HepG2 (cell line): Measurements from ENCODE around the gene SEBOX. TPM values are rescaled to one million over a fixed set of nuclear protein-coding genes. Genes with fewer than 3 reads are reported as not detected.

Experiments used
- AKAP8 ChIP-seq: sonication (generic); formaldehyde crosslinking; IDR thresholded peaks from 2 replicates; pipeline ENCODE4 v1.5.1; 2020; ENCODE audit warnings: mild to moderate bottlenecking, missing genetic modification reagents
- E2F1 ChIP-seq: sonication (generic); formaldehyde crosslinking; IDR thresholded peaks from 2 replicates; pipeline ENCODE4 v1.5.0; 2020; ENCODE audit warnings: missing genetic modification reagents
- HIVEP1 ChIP-seq: sonication (generic); formaldehyde crosslinking; IDR thresholded peaks from 2 replicates; pipeline ENCODE4 v1.4.0; 2020; ENCODE audit warnings: mild to moderate bottlenecking, missing genetic modification reagents
- HNRNPK ChIP-seq: fragments of 200-400 bp; formaldehyde crosslinking; IDR thresholded peaks from 2 replicates; pipeline ENCODE4 v1.6.1; 2018; ENCODE audit warnings: low read length, low read depth, moderate library complexity, mild to moderate bottlenecking; ENCODE audit not compliant: poor library complexity, severe bottlenecking
- IRX3 ChIP-seq: sonication (generic); formaldehyde crosslinking; IDR thresholded peaks from 2 replicates; pipeline ENCODE4 v1.8.1; 2023; ENCODE audit warnings: mild to moderate bottlenecking, low read depth, missing genetic modification reagents, borderline replicate concordance
- NR2F6 ChIP-seq, 2 experiments: IDR thresholded peaks; 2 replicates each; pipeline ENCODE4 v1.6.1; 2016; ENCODE audit warnings: antibody characterized with exemption in 1 of 2, mild to moderate bottlenecking in 1 of 2
- REXO4 ChIP-seq: sonication (generic); formaldehyde crosslinking; IDR thresholded peaks from 2 replicates; pipeline ENCODE4 v1.8.0; 2022; ENCODE audit warnings: missing genetic modification reagents, mild to moderate bottlenecking, borderline replicate concordance
- RFXAP ChIP-seq: sonication (generic); formaldehyde crosslinking; IDR thresholded peaks from 2 replicates; pipeline ENCODE4 v1.4.0; 2020; ENCODE audit warnings: missing genetic modification reagents, borderline replicate concordance
- TBX2 ChIP-seq: sonication (generic); formaldehyde crosslinking; IDR thresholded peaks from 2 replicates; pipeline ENCODE4 v1.5.0; 2020; ENCODE audit warnings: missing genetic modification reagents, mild to moderate bottlenecking, borderline replicate concordance
- THAP9 ChIP-seq: sonication (generic); formaldehyde crosslinking; IDR thresholded peaks from 2 replicates; pipeline ENCODE4; 2020; ENCODE audit warnings: missing genetic modification reagents, mild to moderate bottlenecking, borderline replicate concordance
- TRIM24 ChIP-seq: sonication (generic); formaldehyde crosslinking; IDR thresholded peaks from 2 replicates; pipeline ENCODE4 v1.8.0; 2022; ENCODE audit warnings: mild to moderate bottlenecking, missing genetic modification reagents
- ZNF451 ChIP-seq: sonication (generic); formaldehyde crosslinking; IDR thresholded peaks from 2 replicates; pipeline ENCODE4 v1.5.0; 2020; ENCODE audit warnings: mild to moderate bottlenecking, missing genetic modification reagents
- ZNF629 ChIP-seq: sonication (generic); formaldehyde crosslinking; conservative IDR thresholded peaks from 2 replicates; pipeline ENCODE4 v1.5.0; 2020; ENCODE audit warnings: missing genetic modification reagents
- ZNF746 ChIP-seq: sonication (generic); formaldehyde crosslinking; IDR thresholded peaks from 2 replicates; pipeline ENCODE4 v1.8.0; 2022; ENCODE audit warnings: mild to moderate bottlenecking, missing genetic modification reagents
- polyA plus RNA-seq, 8 experiments: library from polyadenylated mRNA; depleted of rRNA in 3 of 8; stranded (reverse) in 7 of 8; unstranded in 1 of 8; fragments of >200 nt; fragmentation: Illumina TruSeq in 4 of 8; extraction: Trizol in 4 of 8; gene quantifications; 2 replicates each; pipeline versions ENCODE4 v1.2.1 to v1.2.3, GENCODE V29; 2011 to 2016; ENCODE audit warnings: low read depth in 4 of 8, missing spikeins in 1 of 8, mixed read lengths in 1 of 8; ENCODE audit not compliant: insufficient read depth in 1 of 8
- total RNA-seq, 5 experiments: library from RNA; depleted of rRNA; stranded (reverse); fragments of >200 nt; fragmentation: Illumina TruSeq; extraction: Trizol; gene quantifications; 2 replicates each; pipeline ENCODE4 v1.2.3, GENCODE V29; 2016; ENCODE audit warnings: low read depth in 1 of 5
- TF ChIP-seq, protein P1 (sequence below): sonication (generic); formaldehyde crosslinking; IDR thresholded peaks from 2 replicates; pipeline ENCODE4 v1.4.0; 2020; ENCODE audit warnings: missing genetic modification reagents, mild to moderate bottlenecking, borderline replicate concordance
- TF ChIP-seq, protein P2 (sequence below), 2 experiments: sonication (generic) in 1 of 2; formaldehyde crosslinking in 1 of 2; IDR thresholded peaks; 2 replicates each; pipeline versions ENCODE4 v1.4.0 to v1.6.1; 2018 to 2020; ENCODE audit warnings: missing genetic modification reagents in 2 of 2, borderline replicate concordance in 1 of 2, low read depth in 1 of 2, mild to moderate bottlenecking in 1 of 2, missing biosample characterization in 1 of 2
- TF ChIP-seq, protein P3 (sequence below): sonication (generic); formaldehyde crosslinking; IDR thresholded peaks from 2 replicates; pipeline ENCODE4 v1.8.1; 2023; ENCODE audit warnings: mild to moderate bottlenecking, moderate library complexity, missing genetic modification reagents

SEBOX gene
- total and polyA plus RNA-seq, 2 of the 13 experiments (the other 11 are each of a cell fraction or from before 2014, with no cell fraction given): not detected

GRCh38 chr17:28357061-28357900 is 7.7 kb downstream of the SEBOX start, which contains the start of gene POLDIP2 (continued):
- 0 out of 2 replicates have a peak, but pooled peaks have one; percentile 15 for TF ChIP-seq REXO4 (CRISPR knock-in tag)
- TF ChIP-seq ZNF746 (CRISPR knock-in tag): no peak; the same call in none of the 2 replicates
- TF ChIP-seq, protein P1, sequence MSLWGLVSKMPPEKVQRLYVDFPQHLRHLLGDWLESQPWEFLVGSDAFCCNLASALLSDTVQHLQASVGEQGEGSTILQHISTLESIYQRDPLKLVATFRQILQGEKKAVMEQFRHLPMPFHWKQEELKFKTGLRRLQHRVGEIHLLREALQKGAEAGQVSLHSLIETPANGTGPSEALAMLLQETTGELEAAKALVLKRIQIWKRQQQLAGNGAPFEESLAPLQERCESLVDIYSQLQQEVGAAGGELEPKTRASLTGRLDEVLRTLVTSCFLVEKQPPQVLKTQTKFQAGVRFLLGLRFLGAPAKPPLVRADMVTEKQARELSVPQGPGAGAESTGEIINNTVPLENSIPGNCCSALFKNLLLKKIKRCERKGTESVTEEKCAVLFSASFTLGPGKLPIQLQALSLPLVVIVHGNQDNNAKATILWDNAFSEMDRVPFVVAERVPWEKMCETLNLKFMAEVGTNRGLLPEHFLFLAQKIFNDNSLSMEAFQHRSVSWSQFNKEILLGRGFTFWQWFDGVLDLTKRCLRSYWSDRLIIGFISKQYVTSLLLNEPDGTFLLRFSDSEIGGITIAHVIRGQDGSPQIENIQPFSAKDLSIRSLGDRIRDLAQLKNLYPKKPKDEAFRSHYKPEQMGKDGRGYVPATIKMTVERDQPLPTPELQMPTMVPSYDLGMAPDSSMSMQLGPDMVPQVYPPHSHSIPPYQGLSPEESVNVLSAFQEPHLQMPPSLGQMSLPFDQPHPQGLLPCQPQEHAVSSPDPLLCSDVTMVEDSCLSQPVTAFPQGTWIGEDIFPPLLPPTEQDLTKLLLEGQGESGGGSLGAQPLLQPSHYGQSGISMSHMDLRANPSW (CRISPR knock-in tag): no peak
- no peak for TF ChIP-seq IRX3 (CRISPR knock-in tag)
- peak; percentile 58 for TF ChIP-seq HNRNPK
- peak; percentile 76 for TF ChIP-seq E2F1 (CRISPR knock-in tag)
- TF ChIP-seq AKAP8 (CRISPR knock-in tag): peak; percentile 63; the same call in 1 of the 2 replicates
- TF ChIP-seq RFXAP (CRISPR knock-in tag): peak; percentile 56; the same call in 1 of the 2 replicates
- no peak for TF ChIP-seq TRIM24 (CRISPR knock-in tag)
- peak; percentile 88 for TF ChIP-seq TBX2 (CRISPR knock-in tag)
- TF ChIP-seq ZNF629 (CRISPR knock-in tag): 0 out of 2 replicates have a peak, but pooled peaks have one; percentile 6
- TF ChIP-seq HIVEP1 (CRISPR knock-in tag): peak; percentile 11; the same call in 1 of the 2 replicates
- TF ChIP-seq NR2F6 (IDR thresholded peaks at IDR 0.05): no peak
- TF ChIP-seq NR2F6 (CRISPR knock-in tag; IDR thresholded peaks at IDR 0.05): peak; percentile 45; the same call in 1 of the 2 replicates
- peak; percentile 70; the same call in 1 of the 2 replicates for TF ChIP-seq THAP9
- TF ChIP-seq, protein P2, sequence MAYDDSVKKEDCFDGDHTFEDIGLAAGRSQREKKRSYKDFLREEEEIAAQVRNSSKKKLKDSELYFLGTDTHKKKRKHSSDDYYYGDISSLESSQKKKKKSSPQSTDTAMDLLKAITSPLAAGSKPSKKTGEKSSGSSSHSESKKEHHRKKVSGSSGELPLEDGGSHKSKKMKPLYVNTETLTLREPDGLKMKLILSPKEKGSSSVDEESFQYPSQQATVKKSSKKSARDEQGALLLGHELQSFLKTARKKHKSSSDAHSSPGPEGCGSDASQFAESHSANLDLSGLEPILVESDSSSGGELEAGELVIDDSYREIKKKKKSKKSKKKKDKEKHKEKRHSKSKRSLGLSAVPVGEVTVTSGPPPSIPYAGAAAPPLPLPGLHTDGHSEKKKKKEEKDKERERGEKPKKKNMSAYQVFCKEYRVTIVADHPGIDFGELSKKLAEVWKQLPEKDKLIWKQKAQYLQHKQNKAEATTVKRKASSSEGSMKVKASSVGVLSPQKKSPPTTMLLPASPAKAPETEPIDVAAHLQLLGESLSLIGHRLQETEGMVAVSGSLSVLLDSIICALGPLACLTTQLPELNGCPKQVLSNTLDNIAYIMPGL (CRISPR knock-in tag; IDR thresholded peaks at IDR 0.05; ENCODE audit: borderline replicate concordance in 1 of 2, low read depth in 1 of 2): peak; percentile 64 to 85; a peak in 2 of 4 replicates
- TF ChIP-seq, protein P3, sequence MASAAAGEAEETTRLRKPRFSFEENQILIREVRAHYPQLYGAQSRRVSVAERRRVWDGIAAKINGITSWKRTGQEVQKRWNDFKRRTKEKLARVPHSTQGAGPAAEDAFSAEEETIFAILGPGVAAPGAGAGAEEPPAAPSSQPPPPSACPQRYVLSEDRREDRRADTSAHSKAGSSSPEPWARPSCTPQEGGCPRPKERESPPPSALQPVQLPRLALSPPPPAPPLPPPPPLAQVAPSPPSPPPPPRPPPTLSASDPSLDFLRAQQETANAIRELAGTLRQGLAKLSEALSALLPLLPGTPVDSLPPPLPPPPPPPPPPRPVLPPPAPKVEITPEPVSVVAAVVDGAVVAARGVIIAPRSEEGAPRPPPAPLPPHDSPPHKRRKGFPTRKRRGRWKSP: no peak
- TF ChIP-seq ZNF451 (CRISPR knock-in tag): 0 out of 2 replicates have a peak, but pooled peaks have one; percentile 27
